Psoas muscle (tissue), 8 donors: ENCODE measurements around the gene ENG. TPM values are rescaled to one million over a fixed set of nuclear protein-coding genes. Genes with fewer than 3 reads are reported as not detected.
A peak's percentile ranks its signal among the peaks of the same experiment; 100 is the strongest.

Experiments
- ATAC-seq, 4 donors: fragments of 200-7000 bp; cut with Tn5 transposase; one replicate each; pipeline ENCODE4 v1.9.1; 2020; ENCODE audit warnings: moderate library complexity in 3 of 4, mild to moderate bottlenecking in 2 of 4
- DNase-seq, 2 donors: peaks; one replicate each; pipeline ENCODE4 v3.0.0-alpha.2; 2020
- H3K27ac ChIP-seq: fragments of 200-600 bp; one replicate; pipeline ENCODE4 v1.8.0; 2022
- H3K27me3 ChIP-seq, 3 donors: fragments of 200-600 bp in 1 of 3; one replicate each; pipeline versions ENCODE4 v1.6.1 to v1.8.0; 2013 to 2022; ENCODE audit warnings: low read length in 2 of 3, mild to moderate bottlenecking in 2 of 3, moderate library complexity in 1 of 3; ENCODE audit not compliant: insufficient read depth in 3 of 3
- H3K36me3 ChIP-seq, 2 donors: fragments of 200-600 bp in 1 of 2; one replicate each; pipeline versions ENCODE4 v1.6.1 to v1.8.0; 2013 to 2022; ENCODE audit warnings: low read depth in 1 of 2, mild to moderate bottlenecking in 1 of 2, moderate library complexity in 1 of 2; ENCODE audit not compliant: insufficient read depth in 1 of 2
- H3K4me1 ChIP-seq: fragments of 200-600 bp; one replicate; pipeline ENCODE4 v1.8.0; 2022
- H3K4me3 ChIP-seq: fragments of 200-600 bp; one replicate; pipeline ENCODE4 v1.8.0; 2022; ENCODE audit warnings: mild to moderate bottlenecking
- H3K9me3 ChIP-seq: fragments of 200-600 bp; one replicate; pipeline ENCODE4 v1.8.0; 2022
- CTCF ChIP-seq: fragments of 200-600 bp; IDR thresholded peaks from one replicate; pipeline ENCODE4 v1.8.0; 2022; ENCODE audit warnings: antibody characterized with exemption
- WGBS, 3 donors: extraction: QIAGEN DNeasy Blood & Tissue Kit; methylation state at CpG; one replicate each; pipeline versions ENCODE4 v1.1.6 to v1.1.7; 2013; 5-methylcytosine and 5-hydroxymethylcytosine counted together
- intact Hi-C, 2 donors: fragments of 100-400 bp; cut with DNase I; formaldehyde crosslinking; loops; one replicate each; pipeline versions ENCODE4 v1.11.0 to v1.14.2; 2022
- polyA plus RNA-seq, 3 donors: library from polyadenylated mRNA; stranded (reverse); fragments of 200-250 nt; gene quantifications; one replicate each; pipeline ENCODE4 v1.2.3, GENCODE V29; 2013
- total RNA-seq, 4 donors: library from RNA; stranded (reverse); fragmentation: NEBNext Ultra II Directional in 2 of 4; extraction: Animal tissue kit (Norgen Biotek cat#: 25700) in 2 of 4; gene quantifications; one replicate each; pipeline versions ENCODE4 v1.2.1 to v1.2.4, GENCODE V29; 2021 to 2023
- donor health status: healthy with polysubstance abuse.
- donor health status: DM: no; HTN: no; CAD: no; lungs with moderate emphysema.
- donor health status: Bipolar disorder and iron deficiency.
- donor health status: healthy.
- donor health status: DM: yes; HTN: yes; CAD: no.
- donor health status: DM: no; HTN: no; CAD: no.
- donor health status: DM: no; HTN: no; CAD: no.
- donor health status: DM: yes; HTN: yes; CAD: no.

Gene ENG
- total and polyA plus RNA-seq, 7 donors: 22.1 to 80.4 (median 38.6) TPM

DNA sequence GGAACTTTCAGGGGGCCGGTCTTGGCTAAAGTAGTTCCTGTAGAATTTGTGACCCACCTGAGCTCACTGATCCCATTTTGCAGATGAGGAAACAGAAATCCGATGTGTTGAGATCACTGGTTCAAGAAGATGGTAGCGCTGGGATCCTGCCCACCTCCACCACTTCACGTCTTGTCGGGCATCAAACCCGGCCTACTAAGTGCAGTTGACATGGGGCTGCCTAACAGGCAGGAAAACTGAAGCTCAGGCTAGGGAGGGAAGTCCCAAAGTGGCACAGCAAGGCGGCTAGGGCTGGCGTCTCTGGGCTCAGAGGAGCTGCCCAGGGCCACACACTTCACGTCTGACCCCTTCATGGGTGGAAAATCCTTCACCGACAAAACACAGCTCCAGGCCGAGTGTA is 502 bp upstream of the ENG start:
- ATAC-seq (no peak), DNase-seq (no peak)
- H3K4me3 ChIP-seq: peak overlapping the region; percentile 74
- H3K27me3 ChIP-seq: no peaks in the 10 kb centered on the region
- 62 to 69% (median 67%) methylated on average over 11 of the region's 11 CpGs for WGBS, 3 donors
- H3K9me3 ChIP-seq: no peaks in the 10 kb centered on the region
- H3K27ac ChIP-seq: peak overlapping the region; percentile 51
- intact Hi-C loops: no loop called here
- peaks cover 0 to 10% of the 10 kb centered on the region in 2 donors for H3K36me3 ChIP-seq
- no peak for TF ChIP-seq CTCF
- H3K4me1 ChIP-seq: peaks cover 21% of the 10 kb centered on the region

GRCh38 chr9:127853312-127854183 is 910 bp downstream of the ENG start:
- no peak for TF ChIP-seq CTCF
- Histone ChIP-seq H3K27ac (peak overlapping the region; percentile 51), H3K4me3 (peak overlapping the region; percentile 74), H3K9me3 (no peaks in the 10 kb centered on the region), H3K36me3 (peaks cover 0 to 10% of the 10 kb centered on the region in 2 donors), H3K27me3 (no peaks in the 10 kb centered on the region), H3K4me1 (peaks cover 17% of the 10 kb centered on the region)
- WGBS, 3 donors: 32 to 45% (median 36%) methylated on average over 13 of the region's 13 CpGs
- ATAC-seq (peak in 2 of 4 donors; percentile 3 to 4), DNase-seq (no peak)
- intact Hi-C loops: no loop called here

DNA sequence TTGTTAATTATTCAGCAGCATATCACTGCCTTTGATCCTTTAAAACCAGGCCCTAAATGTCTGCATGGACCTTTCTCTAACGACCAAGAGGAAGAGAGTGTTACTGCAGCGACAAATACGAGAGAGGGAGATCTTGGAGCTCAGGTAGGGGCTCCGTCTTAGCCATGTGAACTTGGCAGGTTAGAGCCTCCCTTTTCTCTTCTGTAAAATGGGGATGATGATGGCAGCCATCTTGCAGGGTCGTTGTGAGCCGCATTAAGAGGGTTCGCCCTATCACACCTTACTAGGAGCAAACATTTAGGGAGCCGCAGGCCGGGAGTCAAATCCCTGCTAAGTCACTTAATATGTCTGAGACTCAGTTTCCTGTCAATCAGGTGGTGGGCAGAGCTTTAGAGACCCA is 1.6 kb downstream of the ENG start:
- TF ChIP-seq CTCF: no peak
- intact Hi-C loops: no loop called here
- no peak for ATAC-seq
- Histone ChIP-seq H3K27me3 (no peaks in the 10 kb centered on the region), H3K9me3 (no peaks in the 10 kb centered on the region), H3K36me3 (peaks cover 0 to 10% of the 10 kb centered on the region in 2 donors), H3K27ac (peak overlapping the region; percentile 51), H3K4me1 (peaks cover 12% of the 10 kb centered on the region), H3K4me3 (peak overlapping the region; percentile 74)
- DNase-seq: no peak
- 73 to 81% (median 78%) methylated on average over 9 of the region's 9 CpGs for WGBS, 3 donors

DNA sequence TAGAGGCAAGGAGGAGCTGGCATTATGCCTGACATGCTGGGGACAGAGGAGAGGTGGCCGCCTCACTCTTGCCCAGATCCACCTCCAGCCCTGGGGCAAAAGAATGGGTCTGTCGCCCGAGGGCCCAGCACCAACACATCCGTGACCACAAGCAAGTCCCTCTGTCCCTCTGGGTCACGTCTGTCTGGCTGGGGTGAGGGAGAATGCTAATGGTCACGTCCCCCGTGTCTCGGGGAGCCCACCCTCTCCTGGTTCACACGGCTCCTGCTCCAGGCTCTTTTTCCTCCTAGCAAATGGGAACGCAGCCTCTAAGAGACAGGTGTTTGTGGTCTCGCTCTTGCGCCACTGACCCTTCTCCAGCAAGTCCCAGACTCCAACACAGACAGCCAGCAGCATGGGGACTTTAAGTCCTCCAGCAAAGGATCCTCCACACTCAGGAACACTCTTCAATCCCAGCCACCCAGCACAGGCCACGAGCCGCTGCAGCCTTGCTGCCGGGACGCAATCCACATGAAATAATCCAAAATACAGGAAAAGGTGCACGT is 4.1 kb downstream of the ENG start:
- H3K4me3 ChIP-seq: peak overlapping the region; percentile 74

More for the DNA sequence above, 4.1 kb downstream of the ENG start:
- no peak for TF ChIP-seq CTCF
- H3K27ac ChIP-seq: peak overlapping the region; percentile 51
- peaks cover 0 to 10% of the 10 kb centered on the region in 2 donors for H3K36me3 ChIP-seq
- DNase-seq (no peak), ATAC-seq (no peak)
- no peaks in the 10 kb centered on the region for H3K9me3 ChIP-seq
- WGBS, 3 donors: 71 to 75% (median 73%) methylated on average over 17 of the region's 17 CpGs
- H3K27me3 ChIP-seq: no peaks in the 10 kb centered on the region
- H3K4me1 ChIP-seq: peaks cover 8% of the 10 kb centered on the region
- intact Hi-C loops: no loop called here
